Coronary artery (tissue), 2 donors: ENCODE results near the gene AASDH.

ENCODE experiments used
- DNase-seq: peaks from one replicate; pipeline ENCODE4 v3.0.0-alpha.2; 2017; ENCODE audit warnings: low spot score
- H3K27ac ChIP-seq, 2 donors: fragments of 200-600 bp; sonication (generic); one replicate each; pipeline ENCODE4 v1.5.1; 2016 to 2019
- H3K4me3 ChIP-seq: fragments of 200-600 bp; sonication (generic); 2 replicates; pipeline ENCODE4 v1.5.1; 2016; ENCODE audit warnings: mild to moderate bottlenecking, moderate library complexity
- TF ChIP-seq, protein P1 (sequence below): fragments of 200-600 bp; sonication (generic); IDR thresholded peaks from one replicate; pipeline ENCODE4 v1.5.1; 2019; ENCODE audit warnings: antibody characterized with exemption

The AASDH gene

DNA sequence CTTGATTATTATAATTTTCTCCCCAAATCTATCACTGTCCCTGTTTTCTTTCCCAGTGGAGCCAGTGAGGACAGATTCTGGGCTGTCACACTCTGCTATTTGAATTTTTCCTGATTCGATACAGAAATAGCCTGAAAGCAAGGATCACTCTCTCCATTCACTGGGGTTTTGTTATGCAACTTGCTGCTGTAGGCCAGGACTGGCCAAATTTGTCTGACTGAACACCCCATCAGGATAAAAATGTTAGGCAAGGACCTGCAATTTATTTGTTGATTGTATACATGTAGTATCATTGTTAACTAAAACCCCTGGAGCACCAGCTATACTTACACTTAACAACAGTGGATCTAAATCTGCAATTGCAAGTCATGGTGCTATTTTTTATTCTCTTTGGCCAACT, 68.7 kb downstream of the AASDH start:
- no peak for DNase-seq
- TF ChIP-seq, protein P1, sequence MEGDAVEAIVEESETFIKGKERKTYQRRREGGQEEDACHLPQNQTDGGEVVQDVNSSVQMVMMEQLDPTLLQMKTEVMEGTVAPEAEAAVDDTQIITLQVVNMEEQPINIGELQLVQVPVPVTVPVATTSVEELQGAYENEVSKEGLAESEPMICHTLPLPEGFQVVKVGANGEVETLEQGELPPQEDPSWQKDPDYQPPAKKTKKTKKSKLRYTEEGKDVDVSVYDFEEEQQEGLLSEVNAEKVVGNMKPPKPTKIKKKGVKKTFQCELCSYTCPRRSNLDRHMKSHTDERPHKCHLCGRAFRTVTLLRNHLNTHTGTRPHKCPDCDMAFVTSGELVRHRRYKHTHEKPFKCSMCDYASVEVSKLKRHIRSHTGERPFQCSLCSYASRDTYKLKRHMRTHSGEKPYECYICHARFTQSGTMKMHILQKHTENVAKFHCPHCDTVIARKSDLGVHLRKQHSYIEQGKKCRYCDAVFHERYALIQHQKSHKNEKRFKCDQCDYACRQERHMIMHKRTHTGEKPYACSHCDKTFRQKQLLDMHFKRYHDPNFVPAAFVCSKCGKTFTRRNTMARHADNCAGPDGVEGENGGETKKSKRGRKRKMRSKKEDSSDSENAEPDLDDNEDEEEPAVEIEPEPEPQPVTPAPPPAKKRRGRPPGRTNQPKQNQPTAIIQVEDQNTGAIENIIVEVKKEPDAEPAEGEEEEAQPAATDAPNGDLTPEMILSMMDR = no peak

DNA sequence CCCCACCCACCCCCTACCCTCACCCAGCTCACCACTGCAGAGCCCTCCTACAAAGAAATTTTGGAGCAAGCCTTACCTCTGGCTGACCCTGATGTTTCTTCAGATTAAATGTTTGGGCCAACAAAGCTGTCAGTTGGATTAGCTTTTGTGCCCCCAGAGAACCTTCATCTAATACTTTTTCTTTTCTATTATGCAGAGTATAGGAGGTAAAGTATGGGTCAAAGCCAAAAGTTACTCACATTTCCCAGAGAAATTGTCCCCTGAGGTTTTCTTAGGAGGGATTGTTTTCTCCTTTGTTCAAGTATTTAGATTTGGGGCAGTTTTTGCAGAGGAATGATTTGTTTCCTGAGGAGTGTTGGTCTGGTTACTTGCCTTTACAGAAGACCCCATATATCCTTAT, 69.5 kb downstream of the AASDH start:
- TF ChIP-seq, protein P1 = no peak
- DNase-seq = peak; percentile 3
- no peak overlapping the region for H3K27ac ChIP-seq
- no peak overlapping the region for H3K4me3 ChIP-seq

More for the DNA sequence above, 68.7 kb downstream of the AASDH start:
- Histone ChIP-seq H3K27ac (no peak overlapping the region), H3K4me3 (no peak overlapping the region)

DNA sequence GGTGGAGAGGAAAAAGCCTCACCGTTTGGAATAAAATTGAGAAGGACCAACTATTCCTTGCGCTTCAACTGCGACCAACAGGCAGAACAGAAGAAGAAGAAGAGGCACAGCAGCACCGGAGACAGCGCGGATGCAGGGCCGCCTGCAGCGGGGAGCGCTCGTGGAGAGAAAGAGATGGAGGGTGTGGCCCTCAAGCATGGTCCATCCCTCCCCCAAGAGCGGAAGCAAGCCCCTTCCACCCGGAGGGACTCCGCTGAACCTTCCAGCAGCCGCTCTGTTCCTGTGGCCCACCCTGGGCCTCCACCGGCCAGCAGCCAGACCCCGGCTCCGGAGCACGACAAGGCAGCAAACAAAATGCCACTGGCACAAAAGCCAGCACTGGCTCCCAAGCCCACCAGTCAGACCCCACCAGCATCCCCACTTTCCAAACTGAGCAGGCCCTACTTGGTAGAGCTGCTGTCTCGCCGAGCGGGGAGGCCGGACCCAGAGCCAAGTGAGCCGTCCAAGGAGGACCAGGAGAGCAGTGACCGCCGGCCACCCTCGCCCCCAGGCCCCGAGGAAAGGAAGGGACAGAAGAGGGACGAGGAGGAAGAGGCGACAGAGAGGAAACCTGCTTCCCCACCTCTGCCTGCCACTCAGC, 71.2 kb downstream of the AASDH start:
- TF ChIP-seq, protein P1 = no peak
- DNase-seq = peak; percentile 55
- no peak overlapping the region for H3K27ac ChIP-seq
- no peak overlapping the region for H3K4me3 ChIP-seq

DNA sequence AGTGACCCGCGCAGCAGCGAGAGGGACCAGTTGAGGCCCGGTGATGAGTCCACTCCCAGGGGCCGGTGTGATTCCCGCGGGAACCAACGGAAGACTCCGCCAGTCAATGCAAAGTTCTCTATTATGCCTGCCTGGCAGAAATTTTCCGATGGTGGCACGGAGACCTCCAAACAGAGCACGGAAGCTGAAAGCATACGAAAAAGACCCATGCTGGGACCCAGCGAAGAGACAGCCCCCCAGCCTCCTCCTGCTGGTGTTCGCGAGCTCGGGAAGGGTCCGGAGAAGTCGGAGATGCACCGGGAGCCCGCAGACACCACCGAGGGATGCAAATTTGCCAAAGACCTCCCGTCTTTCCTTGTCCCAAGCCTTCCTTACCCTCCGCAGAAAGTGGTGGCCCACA, 71.7 kb downstream of the AASDH start:
- H3K4me3 ChIP-seq = no peak overlapping the region
- TF ChIP-seq, protein P1 = no peak
- DNase-seq = peak; percentile 49
- no peak overlapping the region for H3K27ac ChIP-seq

DNA sequence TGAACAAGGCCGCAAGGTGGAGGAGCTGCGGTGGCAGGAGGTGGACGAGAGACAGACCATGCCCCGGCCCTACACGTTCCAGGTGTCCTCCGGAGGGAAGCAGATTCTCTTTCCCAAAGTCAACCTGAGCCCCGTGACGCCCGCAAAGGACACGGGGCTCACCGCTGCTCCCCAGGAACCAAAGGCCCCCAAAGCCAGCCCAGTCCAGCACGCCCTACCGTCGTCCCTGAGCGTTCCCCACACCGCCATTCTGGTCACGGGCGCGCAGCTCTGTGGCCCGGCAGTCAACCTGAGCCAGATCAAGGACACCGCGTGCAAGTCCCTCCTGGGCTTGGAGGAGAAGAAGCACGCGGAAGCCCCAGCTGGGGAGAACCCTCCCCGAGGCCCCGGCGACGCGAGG, 72.2 kb downstream of the AASDH start:
- DNase-seq = peak; percentile 56
- H3K4me3 ChIP-seq = no peak overlapping the region
- TF ChIP-seq, protein P1 = no peak
- H3K27ac ChIP-seq = no peak overlapping the region

DNA sequence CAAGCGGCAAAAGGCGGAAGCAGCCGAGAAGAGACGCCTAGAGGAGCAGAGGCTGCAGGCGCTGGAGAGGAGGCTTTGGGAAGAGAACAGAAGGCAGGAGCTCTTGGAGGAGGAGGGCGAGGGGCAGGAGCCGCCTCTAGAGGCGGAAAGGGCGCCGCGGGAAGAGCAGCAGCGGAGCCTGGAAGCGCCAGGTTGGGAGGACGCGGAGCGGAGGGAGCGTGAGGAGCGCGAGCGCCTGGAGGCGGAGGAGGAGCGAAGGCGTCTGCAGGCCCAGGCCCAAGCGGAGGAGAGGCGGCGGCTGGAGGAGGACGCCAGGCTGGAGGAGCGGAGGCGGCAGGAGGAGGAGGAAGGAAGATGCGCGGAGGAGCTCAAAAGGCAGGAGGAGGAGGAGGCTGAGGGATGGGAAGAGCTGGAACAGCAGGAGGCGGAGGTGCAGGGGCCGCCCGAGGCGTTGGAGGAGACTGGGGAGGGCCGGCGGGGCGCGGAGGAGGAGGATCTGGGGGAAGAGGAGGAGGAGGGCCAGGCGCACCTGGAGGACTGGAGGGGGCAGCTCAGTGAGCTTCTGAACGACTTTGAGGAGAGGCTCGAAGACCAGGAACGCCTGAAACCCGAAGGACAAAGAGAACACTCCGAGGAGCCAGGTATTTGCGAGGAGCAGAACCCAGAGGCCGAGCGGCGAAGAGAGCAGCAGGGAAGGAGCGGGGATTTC, 72.9 kb downstream of the AASDH start:
- Histone ChIP-seq H3K27ac (no peak overlapping the region), H3K4me3 (no peak overlapping the region)
- TF ChIP-seq, protein P1 = no peak
- peak; percentile 50 for DNase-seq

DNA sequence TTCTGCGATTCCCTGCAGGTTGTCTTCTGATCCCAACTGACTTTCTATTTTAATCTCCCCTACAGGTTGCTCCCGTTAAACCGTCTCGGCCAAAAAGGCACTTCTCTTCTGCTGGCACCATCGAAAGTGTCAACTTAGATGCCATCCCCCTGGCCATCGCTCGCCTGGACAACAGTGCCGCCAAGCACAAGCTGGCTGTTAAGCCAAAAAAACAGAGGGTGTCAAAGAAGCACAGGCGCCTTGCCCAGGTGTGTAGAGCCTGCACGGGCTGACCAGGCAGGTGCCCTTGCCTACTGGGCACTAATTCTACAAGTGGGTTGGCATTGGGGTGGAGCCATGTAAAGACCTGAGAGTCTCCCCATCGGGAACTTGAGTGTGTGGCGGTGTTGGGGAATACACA, 74.2 kb downstream of the AASDH start:
- TF ChIP-seq, protein P1 = no peak
- DNase-seq = peak; percentile 60
- Histone ChIP-seq H3K27ac (no peak overlapping the region), H3K4me3 (no peak overlapping the region)
